ENCODE data around the gene BPIFB3. TPM values are rescaled to one million over a fixed set of nuclear protein-coding genes. Genes with fewer than 3 reads are reported as not detected.
A peak's percentile ranks its signal among the peaks of the same experiment; 100 is the strongest.
"Not testable (repeated sequence)": the region's sequence is repeated elsewhere in the genome, so short reads cannot be mapped to it uniquely, and the experiment has no call there.

The BPIFB3 gene
- total and polyA plus RNA-seq, 9 of the 15 experiments (the other 6 are each of a cell fraction or from before 2014, with no cell fraction given): not detected

DNA sequence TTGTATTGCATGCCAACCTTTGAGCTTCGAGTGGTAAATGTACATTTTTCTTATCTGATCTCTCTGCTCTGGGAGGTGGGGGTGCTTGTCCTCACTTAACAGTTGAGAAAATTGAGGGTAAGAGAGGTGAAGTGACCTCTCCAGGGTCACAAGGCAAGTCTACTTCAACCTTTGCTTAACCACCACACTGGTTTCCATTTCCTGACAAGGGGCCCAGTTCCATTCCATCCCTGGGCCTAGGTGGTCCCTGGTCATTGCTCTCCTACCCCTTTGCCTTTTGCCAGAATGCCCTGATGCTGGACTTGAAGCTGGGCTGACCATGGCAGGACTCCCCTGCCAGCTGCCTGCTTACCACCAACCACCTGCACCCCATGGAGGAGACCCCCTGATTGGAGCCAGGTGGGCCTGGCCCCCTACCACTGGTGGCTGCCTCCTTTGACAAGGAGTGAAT, 9.9 kb upstream of the BPIFB3 start (continued):
- TF ChIP-seq BHLHE40 (IDR thresholded peaks at IDR 0.05; ENCODE audit: low read length): no peak
- TF ChIP-seq, protein P1, sequence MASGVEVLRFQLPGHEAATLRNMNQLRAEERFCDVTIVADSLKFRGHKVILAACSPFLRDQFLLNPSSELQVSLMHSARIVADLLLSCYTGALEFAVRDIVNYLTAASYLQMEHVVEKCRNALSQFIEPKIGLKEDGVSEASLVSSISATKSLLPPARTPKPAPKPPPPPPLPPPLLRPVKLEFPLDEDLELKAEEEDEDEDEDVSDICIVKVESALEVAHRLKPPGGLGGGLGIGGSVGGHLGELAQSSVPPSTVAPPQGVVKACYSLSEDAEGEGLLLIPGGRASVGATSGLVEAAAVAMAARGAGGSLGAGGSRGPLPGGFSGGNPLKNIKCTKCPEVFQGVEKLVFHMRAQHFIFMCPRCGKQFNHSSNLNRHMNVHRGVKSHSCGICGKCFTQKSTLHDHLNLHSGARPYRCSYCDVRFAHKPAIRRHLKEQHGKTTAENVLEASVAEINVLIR (CRISPR knock-in tag; IDR thresholded peaks at IDR 0.05): no peak
- no peak for TF ChIP-seq ILF3 (IDR thresholded peaks at IDR 0.05; ENCODE audit: borderline replicate concordance)
- TF ChIP-seq HOXB6 (CRISPR knock-in tag; IDR thresholded peaks at IDR 0.05; ENCODE audit: borderline replicate concordance): no peak
- TF ChIP-seq MITF (IDR thresholded peaks at IDR 0.05): no peak
- TF ChIP-seq SMARCB1 (IDR thresholded peaks at IDR 0.05; ENCODE audit: insufficient read length, low read depth): no peak

- H3K4me3 ChIP-seq; DNase-seq (ENCODE audit: extremely low read depth in 1 of 4, low spot score in 3 of 4); in situ Hi-C loops (cut with MboI); BruUV-seq (replicated peaks); H2AFZ ChIP-seq (ENCODE audit: low read depth, low read length); intact Hi-C loops (cut with micrococcal nuclease); H3K9me3 ChIP-seq (replicated peaks; ENCODE audit: control insufficient read depth, insufficient read depth, low read depth, low read length); FAIRE-seq; H3K4me1 ChIP-seq (replicated peaks in 1 of 2; ENCODE audit: control insufficient read depth in 2 of 2, insufficient read depth in 2 of 2, low read length in 2 of 2); H3K79me2 ChIP-seq (ENCODE audit: control insufficient read depth, insufficient read depth, low read length); H3K27ac ChIP-seq (ENCODE audit: extremely low read depth, low read depth, low read length); H3K9me1 ChIP-seq (ENCODE audit: control insufficient read depth, insufficient read depth, low read length); H4K20me1 ChIP-seq (replicated peaks; ENCODE audit: control insufficient read depth, insufficient read depth, low read length); H3K36me3 ChIP-seq (ENCODE audit: control insufficient read depth, insufficient read depth, low read length); ATAC-seq; H3K4me2 ChIP-seq (ENCODE audit: insufficient read depth, low read length); H3K9ac ChIP-seq (ENCODE audit: insufficient read depth in 1 of 2, low read depth in 2 of 2, low read length in 2 of 2): not testable (repeated sequence)
- WGBS (ENCODE audit: insufficient coverage, low coverage, missing lambda C conversion rate): 2% methylated on average over 15 of the region's 15 CpGs
- POLR2A ChIA-PET: interaction anchor here (0.8 kb wide), 1 partner anchor 28 kb away, joined by 4 read pairs; no protein-coding TSS in a partner anchor
- CTCF ChIA-PET (ENCODE audit: low intra/inter-chr PET ratio): interaction anchor here (0.7 kb wide), 1 partner anchor 70 kb away, joined by 3 read pairs; no protein-coding TSS in a partner anchor
- TF ChIP-seq ZNF280A (IDR thresholded peaks at IDR 0.05; ENCODE audit: low read depth, partially characterized antibody) (peak; percentile 17), CBX5 (IDR thresholded peaks at IDR 0.05; ENCODE audit: borderline replicate concordance, low read depth) (peak; percentile 86; the same call in 1 of the 2 replicates), TRIM28 (IDR thresholded peaks at IDR 0.05) (peak; percentile 77; the same call in 1 of the 2 replicates), CBX3 (IDR thresholded peaks at IDR 0.05; ENCODE audit: borderline replicate concordance in 1 of 2, low read length in 2 of 2) (peak in 1 of 2 experiments; percentile 47; a peak in 1 of 3 replicates)
- peaks cover 0 to 16% of the 10 kb centered on the region in 2 experiments; a peak in 2 of 5 replicates for H3K27me3 ChIP-seq (ENCODE audit: control insufficient read depth in 2 of 2, insufficient read depth in 2 of 2, low read length in 2 of 2)
These were observed 8.5 kb upstream of the BPIFB3 start for GRCh38 chr20:33045129-33045721.
